IMR-90 (cell line): ENCODE results near the gene CALY.

Source experiments
- BHLHE40 ChIP-seq: fragments of 150-350 bp; IDR thresholded peaks from 2 replicates; pipeline ENCODE4 v1.6.1; 2016; ENCODE audit warnings: mild to moderate bottlenecking, low read depth, low read length
- CEBPB ChIP-seq: IDR thresholded peaks from 2 replicates; pipeline ENCODE4 v1.6.1; 2012; ENCODE audit warnings: low read depth, low read length, improper control_type of control experiment
- CTCF ChIP-seq: conservative IDR thresholded peaks from 2 replicates; pipeline ENCODE4 v1.5.1; 2012; ENCODE audit warnings: mild to moderate bottlenecking, low read depth, low read length, improper control_type of control experiment
- ELK1 ChIP-seq: fragments of 150-350 bp; IDR thresholded peaks from 2 replicates; pipeline ENCODE4 v1.6.1; 2016; ENCODE audit warnings: low read depth, mild to moderate bottlenecking, low read length, moderate library complexity, borderline replicate concordance
- FOS ChIP-seq: fragments of 150-350 bp; IDR thresholded peaks from 2 replicates; pipeline ENCODE4 v1.6.1; 2016; ENCODE audit warnings: low read depth, low read length
- MAFK ChIP-seq: IDR thresholded peaks from 2 replicates; pipeline ENCODE4 v1.6.1; 2012; ENCODE audit warnings: low read depth, low read length, improper control_type of control experiment
- MAZ ChIP-seq: IDR thresholded peaks from 2 replicates; pipeline ENCODE4 v1.6.1; 2012; ENCODE audit warnings: low read depth, mild to moderate bottlenecking, low read length, improper control_type of control experiment, moderate library complexity, borderline replicate concordance
- MXI1 ChIP-seq: IDR thresholded peaks from 2 replicates; pipeline ENCODE4 v1.6.1; 2012; ENCODE audit warnings: low read depth, mild to moderate bottlenecking, low read length, moderate library complexity, borderline replicate concordance
- POLR2A ChIP-seq: IDR thresholded peaks from 2 replicates; pipeline ENCODE4 v1.6.1; 2012; ENCODE audit warnings: mild to moderate bottlenecking, low read depth, low read length
- RAD21 ChIP-seq: IDR thresholded peaks from 2 replicates; pipeline ENCODE4 v1.6.1; 2012; ENCODE audit warnings: low read length, improper control_type of control experiment
- RCOR1 ChIP-seq: IDR thresholded peaks from 2 replicates; pipeline ENCODE4 v1.6.1; 2012; ENCODE audit warnings: mild to moderate bottlenecking, low read length, improper control_type of control experiment; ENCODE audit not compliant: insufficient replicate concordance
- RFX5 ChIP-seq: IDR thresholded peaks from 2 replicates; pipeline ENCODE4 v1.8.0; 2012; ENCODE audit warnings: low read depth, mild to moderate bottlenecking, low read length, moderate library complexity
- SMC3 ChIP-seq: fragments of 150-350 bp; IDR thresholded peaks from 2 replicates; pipeline ENCODE4 v1.6.1; 2016; ENCODE audit warnings: low read depth, mild to moderate bottlenecking, antibody characterized with exemption, low read length, moderate library complexity
- TF ChIP-seq, protein P1 (sequence below): fragments of 150-350 bp; IDR thresholded peaks from 2 replicates; pipeline ENCODE4 v1.6.1; 2017; ENCODE audit warnings: mild to moderate bottlenecking, antibody characterized with exemption, low read length, low read depth

DNA sequence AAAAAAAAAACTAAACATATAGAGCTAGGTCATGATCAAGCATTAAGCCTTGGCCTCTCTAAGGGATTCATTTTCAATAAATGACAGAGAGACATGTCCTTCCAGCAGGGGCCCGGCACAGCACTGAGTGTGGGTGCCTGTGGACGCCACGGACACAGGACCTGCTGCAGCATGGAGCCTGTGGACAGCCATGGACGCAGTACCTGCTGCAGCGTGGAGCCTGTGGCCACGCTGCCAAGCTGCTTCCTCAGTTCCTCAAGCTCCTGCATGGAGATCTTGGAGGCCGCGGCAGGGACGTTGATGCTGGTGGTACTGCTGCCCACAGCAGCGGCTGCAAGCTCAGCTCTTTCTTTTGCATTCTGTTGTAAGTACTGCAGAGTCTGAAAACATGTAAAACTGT is 37.5 kb downstream of the CALY start:
- TF ChIP-seq FOS (no peak), POLR2A (no peak), CTCF (no peak), MXI1 (no peak), ELK1 (no peak), CEBPB (no peak), BHLHE40 (no peak), RFX5 (no peak), MAFK (no peak), RAD21 (no peak), RCOR1 (no peak), MAZ (no peak), SMC3 (no peak)
- TF ChIP-seq, protein P1, sequence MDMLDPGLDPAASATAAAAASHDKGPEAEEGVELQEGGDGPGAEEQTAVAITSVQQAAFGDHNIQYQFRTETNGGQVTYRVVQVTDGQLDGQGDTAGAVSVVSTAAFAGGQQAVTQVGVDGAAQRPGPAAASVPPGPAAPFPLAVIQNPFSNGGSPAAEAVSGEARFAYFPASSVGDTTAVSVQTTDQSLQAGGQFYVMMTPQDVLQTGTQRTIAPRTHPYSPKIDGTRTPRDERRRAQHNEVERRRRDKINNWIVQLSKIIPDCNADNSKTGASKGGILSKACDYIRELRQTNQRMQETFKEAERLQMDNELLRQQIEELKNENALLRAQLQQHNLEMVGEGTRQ: no peak
